Endothelial cell of umbilical vein (primary cell): Measurements from ENCODE around the gene COL16A1.
A peak's percentile ranks its signal among the peaks of the same experiment; 100 is the strongest.

Source experiments
- EZH2 ChIP-seq: IDR thresholded peaks from 2 replicates; pipeline ENCODE4 v1.6.1; 2012; ENCODE audit warnings: borderline replicate concordance, low read depth, mild to moderate bottlenecking, moderate library complexity, low read length, inconsistent platforms; ENCODE audit not compliant: severe bottlenecking
- JUN ChIP-seq: IDR thresholded peaks from 2 replicates; pipeline ENCODE4 v1.6.1; 2011; ENCODE audit warnings: borderline replicate concordance, low read depth; ENCODE audit not compliant: insufficient read length, insufficient read depth
- POLR2A ChIP-seq: IDR thresholded peaks from 2 replicates; pipeline ENCODE4 v1.6.1; 2012; ENCODE audit warnings: low read depth, mild to moderate bottlenecking, control low read depth, low read length
- POLR2AphosphoS5 ChIP-seq: IDR thresholded peaks from 2 replicates; pipeline ENCODE4 v1.6.1; 2012; ENCODE audit warnings: low read depth, mild to moderate bottlenecking, control low read depth, low read length, moderate library complexity; ENCODE audit not compliant: insufficient read depth
- TF ChIP-seq, protein P1 (sequence below), 2 donors: IDR thresholded peaks; 1 replicate in 1 of 2; 2 replicates in 1 of 2; pipeline ENCODE4 v1.5.1; 2011; ENCODE audit warnings: low read length in 2 of 2, mild to moderate bottlenecking in 2 of 2, moderate library complexity in 2 of 2, control low read depth in 1 of 2, inconsistent platforms in 1 of 2, low read depth in 1 of 2; ENCODE audit not compliant: insufficient read depth in 1 of 2; ENCODE audit errors: extremely low read depth in 1 of 2

DNA sequence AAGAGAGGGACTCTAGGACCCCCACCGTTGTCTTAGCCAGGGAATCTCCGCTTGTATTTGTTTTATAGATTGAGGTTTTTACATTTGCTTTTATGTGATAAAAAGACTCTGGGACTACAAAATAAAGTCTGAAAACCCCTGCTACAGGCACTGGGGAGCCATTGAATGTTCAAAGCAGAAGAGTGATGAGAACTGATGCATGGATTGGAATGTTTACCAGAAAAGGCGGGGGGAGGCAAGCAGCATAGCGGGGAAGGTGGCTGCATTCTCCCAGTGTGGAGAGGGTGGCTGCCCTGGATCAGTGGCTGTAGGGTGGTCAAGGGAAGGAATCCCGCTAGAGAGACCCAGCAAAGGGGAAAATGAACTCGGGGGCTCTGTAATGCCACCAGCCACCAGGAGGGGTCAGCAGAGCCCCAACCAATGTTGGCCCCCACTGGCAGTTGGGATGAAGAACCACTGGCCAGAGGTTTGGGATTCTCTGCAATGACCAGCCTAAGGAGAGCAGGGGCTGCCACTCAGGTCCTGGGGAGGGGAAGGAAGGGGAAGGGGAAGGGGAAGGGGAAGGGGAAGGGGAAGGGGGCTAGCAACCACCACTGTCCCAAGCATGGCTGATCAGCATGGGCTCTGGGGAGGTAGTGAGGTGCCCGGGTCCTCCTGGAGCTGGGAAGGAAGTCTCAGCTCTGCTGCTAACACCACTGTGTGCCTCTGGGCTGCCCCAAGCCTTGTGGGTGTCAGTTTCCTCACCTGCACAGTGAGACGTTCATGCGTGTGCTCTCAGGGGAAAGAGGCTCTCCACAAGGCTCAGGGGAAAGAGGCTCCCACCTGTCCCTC, 40.0 kb downstream of the COL16A1 start:
- TF ChIP-seq POLR2AphosphoS5 (no peak), POLR2A (no peak), EZH2 (no peak), JUN (no peak)
- TF ChIP-seq, protein P1, sequence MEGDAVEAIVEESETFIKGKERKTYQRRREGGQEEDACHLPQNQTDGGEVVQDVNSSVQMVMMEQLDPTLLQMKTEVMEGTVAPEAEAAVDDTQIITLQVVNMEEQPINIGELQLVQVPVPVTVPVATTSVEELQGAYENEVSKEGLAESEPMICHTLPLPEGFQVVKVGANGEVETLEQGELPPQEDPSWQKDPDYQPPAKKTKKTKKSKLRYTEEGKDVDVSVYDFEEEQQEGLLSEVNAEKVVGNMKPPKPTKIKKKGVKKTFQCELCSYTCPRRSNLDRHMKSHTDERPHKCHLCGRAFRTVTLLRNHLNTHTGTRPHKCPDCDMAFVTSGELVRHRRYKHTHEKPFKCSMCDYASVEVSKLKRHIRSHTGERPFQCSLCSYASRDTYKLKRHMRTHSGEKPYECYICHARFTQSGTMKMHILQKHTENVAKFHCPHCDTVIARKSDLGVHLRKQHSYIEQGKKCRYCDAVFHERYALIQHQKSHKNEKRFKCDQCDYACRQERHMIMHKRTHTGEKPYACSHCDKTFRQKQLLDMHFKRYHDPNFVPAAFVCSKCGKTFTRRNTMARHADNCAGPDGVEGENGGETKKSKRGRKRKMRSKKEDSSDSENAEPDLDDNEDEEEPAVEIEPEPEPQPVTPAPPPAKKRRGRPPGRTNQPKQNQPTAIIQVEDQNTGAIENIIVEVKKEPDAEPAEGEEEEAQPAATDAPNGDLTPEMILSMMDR (IDR thresholded peaks at IDR 0.05; ENCODE audit: extremely low read depth in 1 of 2, insufficient read depth in 1 of 2, low read depth in 1 of 2, low read length in 2 of 2) = peak; percentile 86 to 90
